ENCODE data around the gene ZRANB1. TPM values are rescaled to one million over a fixed set of nuclear protein-coding genes. Genes with fewer than 3 reads are reported as not detected.

The ZRANB1 gene
- total RNA-seq, 2 experiments from 2014 or later: 21.2 to 22.2 TPM

DNA sequence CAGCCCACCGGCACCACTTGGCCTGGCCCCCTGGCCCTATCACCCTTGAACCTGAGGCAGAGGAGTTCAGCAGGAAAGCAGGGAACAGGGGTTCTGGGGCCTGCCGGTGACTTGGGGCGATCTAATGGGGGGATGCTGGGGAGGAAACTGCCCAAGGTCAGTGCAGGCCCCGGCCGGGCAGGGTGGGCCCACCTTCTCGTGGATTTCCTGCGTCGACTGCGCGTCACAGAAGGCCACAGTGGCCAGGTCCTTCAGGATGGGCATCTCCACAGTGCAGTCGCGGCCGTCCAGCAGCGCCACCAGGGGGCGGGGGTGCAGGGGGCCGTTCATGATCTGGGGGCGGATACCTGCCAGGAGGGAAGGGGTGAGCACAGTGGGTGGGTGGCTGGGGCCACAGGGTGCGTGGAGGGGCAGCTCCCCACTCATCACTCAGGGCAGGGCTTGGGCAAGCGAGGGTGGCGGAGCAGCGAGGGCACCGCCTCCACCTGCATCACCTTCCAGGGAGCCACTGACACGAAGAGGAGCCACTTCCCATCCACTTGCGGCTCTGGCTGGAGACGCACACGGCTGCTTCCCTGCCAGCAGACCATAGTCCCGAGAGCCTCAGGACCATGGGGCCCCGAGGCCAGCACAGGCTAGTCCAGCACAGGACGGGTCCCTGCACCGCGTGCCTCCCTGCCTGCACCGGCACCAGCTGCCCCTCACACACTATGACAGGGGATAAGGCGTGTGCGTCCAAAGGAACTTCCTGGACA lies 61.4 kb downstream of the ZRANB1 start:
- Mint-ChIP-seq H3K9me3 (no peaks in the 10 kb centered on the region), H3K36me3 (ENCODE audit: low read depth) (no peaks in the 10 kb centered on the region), H3K27ac (no peak overlapping the region), H3K4me1 (ENCODE audit: low read depth) (no peaks in the 10 kb centered on the region), H3K27me3 (no peaks in the 10 kb centered on the region), H3K4me3 (no peak overlapping the region)
- ChIA-PET CTCF (no interaction called here), POLR2A (no interaction called here)
- peak in 1 of 14 experiments; percentile 29 for DNase-seq
- Histone ChIP-seq H3K4me1 (ENCODE audit: insufficient read depth, low read length) (peaks cover 5% of the 10 kb centered on the region), H3K27me3 (ENCODE audit: control insufficient read depth in 1 of 2, insufficient read depth in 2 of 2, low read length in 2 of 2) (peaks cover 0 to 2% of the 10 kb centered on the region in 2 experiments), H3K4me3 (ENCODE audit: low read length) (no peak overlapping the region), H3K9me3 (ENCODE audit: control insufficient read depth in 1 of 2, insufficient read depth in 1 of 2, low read length in 2 of 2) (no peaks in the 10 kb centered on the region), H3K27ac (ENCODE audit: low read depth in 1 of 2, low read length in 2 of 2) (no peak overlapping the region), H3K36me3 (ENCODE audit: insufficient read depth, low read length) (no peaks in the 10 kb centered on the region)
- ATAC-seq (ENCODE audit: poor library complexity): no peak
- intact Hi-C loops (cut with DNase I, micrococcal nuclease): no loop called here
- TF ChIP-seq, protein P1, sequence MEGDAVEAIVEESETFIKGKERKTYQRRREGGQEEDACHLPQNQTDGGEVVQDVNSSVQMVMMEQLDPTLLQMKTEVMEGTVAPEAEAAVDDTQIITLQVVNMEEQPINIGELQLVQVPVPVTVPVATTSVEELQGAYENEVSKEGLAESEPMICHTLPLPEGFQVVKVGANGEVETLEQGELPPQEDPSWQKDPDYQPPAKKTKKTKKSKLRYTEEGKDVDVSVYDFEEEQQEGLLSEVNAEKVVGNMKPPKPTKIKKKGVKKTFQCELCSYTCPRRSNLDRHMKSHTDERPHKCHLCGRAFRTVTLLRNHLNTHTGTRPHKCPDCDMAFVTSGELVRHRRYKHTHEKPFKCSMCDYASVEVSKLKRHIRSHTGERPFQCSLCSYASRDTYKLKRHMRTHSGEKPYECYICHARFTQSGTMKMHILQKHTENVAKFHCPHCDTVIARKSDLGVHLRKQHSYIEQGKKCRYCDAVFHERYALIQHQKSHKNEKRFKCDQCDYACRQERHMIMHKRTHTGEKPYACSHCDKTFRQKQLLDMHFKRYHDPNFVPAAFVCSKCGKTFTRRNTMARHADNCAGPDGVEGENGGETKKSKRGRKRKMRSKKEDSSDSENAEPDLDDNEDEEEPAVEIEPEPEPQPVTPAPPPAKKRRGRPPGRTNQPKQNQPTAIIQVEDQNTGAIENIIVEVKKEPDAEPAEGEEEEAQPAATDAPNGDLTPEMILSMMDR (IDR thresholded peaks at IDR 0.05): no peak

DNA sequence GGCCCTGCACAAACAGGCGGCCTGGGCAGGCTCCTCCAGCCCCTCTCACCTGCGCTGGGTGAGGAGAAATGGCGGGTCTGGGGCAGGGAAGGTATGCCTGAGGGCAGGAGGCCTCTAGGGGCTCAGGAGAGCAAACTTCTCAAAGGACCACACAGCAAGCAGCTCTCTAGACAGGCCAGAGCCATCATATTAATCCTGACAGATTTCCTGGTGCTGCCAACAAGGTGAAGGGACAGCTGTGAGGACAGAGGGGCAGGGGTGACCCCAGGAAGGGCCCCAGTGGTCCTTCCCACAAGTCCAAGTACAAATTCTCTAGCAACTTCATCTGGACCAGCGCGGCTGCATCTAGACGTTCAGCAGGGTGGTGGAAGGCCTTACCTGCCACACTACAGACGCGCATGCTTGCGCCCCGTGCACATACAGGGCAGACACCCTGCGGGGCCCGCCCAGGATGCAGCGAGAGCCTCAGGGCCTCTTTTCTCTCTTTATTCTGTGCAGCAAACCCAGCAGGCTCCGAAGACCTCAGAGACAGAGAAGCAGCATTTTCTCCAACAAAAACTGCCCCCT lies 62.1 kb downstream of the ZRANB1 start:
- Mint-ChIP-seq H3K27me3 (no peaks in the 10 kb centered on the region), H3K27ac (no peak overlapping the region), H3K4me3 (no peak overlapping the region), H3K36me3 (ENCODE audit: low read depth) (no peaks in the 10 kb centered on the region), H3K4me1 (ENCODE audit: low read depth) (no peaks in the 10 kb centered on the region), H3K9me3 (no peaks in the 10 kb centered on the region)
- DNase-seq (peak in 1 of 14 experiments; percentile 25), ATAC-seq (ENCODE audit: poor library complexity) (no peak)
- TF ChIP-seq, protein P1 (IDR thresholded peaks at IDR 0.05): no peak
- Histone ChIP-seq H3K27me3 (ENCODE audit: control insufficient read depth in 1 of 2, insufficient read depth in 2 of 2, low read length in 2 of 2) (peaks cover 0 to 2% of the 10 kb centered on the region in 2 experiments), H3K4me3 (ENCODE audit: low read length) (no peak overlapping the region), H3K9me3 (ENCODE audit: control insufficient read depth in 1 of 2, insufficient read depth in 1 of 2, low read length in 2 of 2) (no peaks in the 10 kb centered on the region), H3K36me3 (ENCODE audit: insufficient read depth, low read length) (no peaks in the 10 kb centered on the region), H3K27ac (ENCODE audit: low read depth in 1 of 2, low read length in 2 of 2) (no peak overlapping the region), H3K4me1 (ENCODE audit: insufficient read depth, low read length) (peaks cover 5% of the 10 kb centered on the region)
- ChIA-PET POLR2A (no interaction called here), CTCF (no interaction called here)
- intact Hi-C loops (cut with DNase I, micrococcal nuclease): no loop called here

DNA sequence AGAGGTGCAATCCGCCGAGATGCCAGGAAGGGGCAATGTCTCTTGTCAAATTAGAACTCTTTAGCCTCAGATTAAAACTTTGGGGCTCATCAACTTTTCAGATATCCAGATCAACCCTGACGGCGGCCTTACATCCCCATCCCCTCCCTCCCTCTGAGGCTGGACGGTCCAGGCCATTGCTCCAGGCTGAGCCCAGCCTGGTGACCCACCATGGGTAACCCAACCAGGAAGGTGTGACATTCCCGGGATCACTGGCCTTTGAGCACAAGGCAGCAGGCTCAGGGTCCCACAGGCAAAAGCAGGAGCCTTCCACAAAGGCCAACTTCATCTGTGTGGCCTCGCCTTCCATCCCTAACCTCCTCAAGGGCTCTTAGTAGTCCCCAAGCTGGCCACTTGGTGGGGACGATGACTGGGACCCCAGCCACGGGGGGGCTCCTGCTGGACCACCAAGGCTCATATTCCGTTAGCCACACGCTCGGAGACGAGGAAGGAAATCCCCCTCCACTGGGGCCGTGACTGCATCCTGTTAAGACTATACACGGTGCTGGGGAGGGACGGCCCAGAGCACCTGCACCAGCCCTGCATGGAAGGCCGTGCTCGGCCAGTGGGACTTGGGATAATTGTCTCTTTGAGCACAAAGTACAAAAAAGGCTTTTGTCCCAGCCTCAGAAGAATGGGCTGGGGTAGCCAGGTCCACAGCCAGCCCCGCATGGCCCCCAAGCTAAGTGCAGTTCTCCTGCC lies 62.8 kb downstream of the ZRANB1 start:
- intact Hi-C loops (cut with DNase I, micrococcal nuclease): no loop called here
- no peaks in the 10 kb centered on the region for H3K9me3 ChIP-seq (ENCODE audit: control insufficient read depth in 1 of 2, insufficient read depth in 1 of 2, low read length in 2 of 2)
- Mint-ChIP-seq H3K27ac (no peak overlapping the region), H3K4me1 (ENCODE audit: low read depth) (no peaks in the 10 kb centered on the region), H3K27me3 (no peaks in the 10 kb centered on the region), H3K4me3 (no peak overlapping the region), H3K9me3 (no peaks in the 10 kb centered on the region), H3K36me3 (ENCODE audit: low read depth) (no peaks in the 10 kb centered on the region)
- peaks cover 5% of the 10 kb centered on the region for H3K4me1 ChIP-seq (ENCODE audit: insufficient read depth, low read length)
- no peak overlapping the region for H3K27ac ChIP-seq (ENCODE audit: low read depth in 1 of 2, low read length in 2 of 2)
- TF ChIP-seq, protein P1 (IDR thresholded peaks at IDR 0.05): no peak
- no peak overlapping the region for H3K4me3 ChIP-seq (ENCODE audit: low read length)
- H3K27me3 ChIP-seq (ENCODE audit: control insufficient read depth in 1 of 2, insufficient read depth in 2 of 2, low read length in 2 of 2): peaks cover 0 to 2% of the 10 kb centered on the region in 2 experiments
- H3K36me3 ChIP-seq (ENCODE audit: insufficient read depth, low read length): no peaks in the 10 kb centered on the region
- DNase-seq: peak in 1 of 14 experiments; percentile 19
- ChIA-PET POLR2A (no interaction called here), CTCF (no interaction called here)
- ATAC-seq (ENCODE audit: poor library complexity): no peak
